Neural cell (in vitro differentiated cells): Measurements from ENCODE around the gene SCO1. TPM values are rescaled to one million over a fixed set of nuclear protein-coding genes. Genes with fewer than 3 reads are reported as not detected.

Experiments used
- H2AFZ ChIP-seq: fragments of 200-600, 300-800 bp; sonication (generic), shearing (Covaris generic); 2 replicates; pipeline ENCODE4 v1.6.0; 2014; ENCODE audit warnings: low read depth, mild to moderate bottlenecking, antibody characterized with exemption, low read length, moderate library complexity
- H3F3A ChIP-seq: fragments of 200-600 bp; shearing (Covaris generic); 2 replicates; pipeline ENCODE4 v1.6.1; 2016; ENCODE audit warnings: mild to moderate bottlenecking, moderate library complexity, mixed read lengths, antibody characterized with exemption, low read length; ENCODE audit not compliant: insufficient read depth, poor library complexity, severe bottlenecking
- H3K27ac ChIP-seq: fragments of 200-600, 300-800 bp; sonication (generic), shearing (Covaris generic); 2 replicates; pipeline ENCODE4 v1.5.1; 2014; ENCODE audit warnings: mild to moderate bottlenecking, low read length, moderate library complexity
- H3K27me3 ChIP-seq: fragments of 300-800, 200-600 bp; sonication (generic), shearing (Covaris generic); 2 replicates; pipeline ENCODE4 v1.6.0; 2014; ENCODE audit warnings: mild to moderate bottlenecking, low read depth, low read length, moderate library complexity; ENCODE audit not compliant: insufficient read depth
- H3K36me3 ChIP-seq: fragments of 300-800, 200-600 bp; sonication (generic), shearing (Covaris generic); 2 replicates; pipeline ENCODE4 v1.5.1; 2014; ENCODE audit warnings: mild to moderate bottlenecking, antibody characterized with exemption, low read length, moderate library complexity; ENCODE audit not compliant: insufficient read depth
- H3K4me2 ChIP-seq: fragments of 300-800, 200-600 bp; sonication (generic), shearing (Covaris generic); 2 replicates; pipeline ENCODE4 v1.6.0; 2014; ENCODE audit warnings: mild to moderate bottlenecking, low read length
- H3K4me3 ChIP-seq: fragments of 300-800, 200-600 bp; sonication (generic), shearing (Covaris generic); 2 replicates; pipeline ENCODE4 v1.5.1; 2014; ENCODE audit warnings: mild to moderate bottlenecking, low read length, moderate library complexity
- H3K79me2 ChIP-seq: fragments of 200-600 bp; shearing (Covaris generic); replicated peaks from 2 replicates; pipeline ENCODE4 v1.6.0; 2014; ENCODE audit warnings: mild to moderate bottlenecking, low read length, moderate library complexity; ENCODE audit not compliant: insufficient read depth
- H3K9ac ChIP-seq: fragments of 300-800, 200-600 bp; sonication (generic), shearing (Covaris generic); 2 replicates; pipeline ENCODE4 v1.6.1; 2016; ENCODE audit warnings: mild to moderate bottlenecking, low read length, mixed read lengths
- H3K9me2 ChIP-seq: fragments of 200-600 bp; shearing (Covaris generic); 2 replicates; pipeline ENCODE4 v1.6.1; 2016; ENCODE audit warnings: mild to moderate bottlenecking, low read length, mixed read lengths; ENCODE audit not compliant: insufficient read depth
- H3K9me3 ChIP-seq: fragments of 200-600, 300-800 bp; sonication (generic), shearing (Covaris generic); 2 replicates; pipeline ENCODE4 v1.6.1; 2016; ENCODE audit warnings: mild to moderate bottlenecking, mixed run types, low read length, moderate library complexity, mixed read lengths
- H4K20me1 ChIP-seq: fragments of 200-600 bp; shearing (Covaris generic); 2 replicates; pipeline ENCODE4 v1.6.1; 2016; ENCODE audit warnings: mild to moderate bottlenecking, mixed run types; ENCODE audit not compliant: insufficient read depth
- EP300 ChIP-seq: fragments of 450-650 bp; conservative IDR thresholded peaks from 2 replicates; pipeline ENCODE4 v1.6.1; 2014; ENCODE audit warnings: antibody characterized with exemption, mild to moderate bottlenecking, moderate library complexity; ENCODE audit not compliant: poor library complexity, severe bottlenecking
- EZH2 ChIP-seq: fragments of 200-600, 300-800 bp; shearing (Covaris generic), sonication (generic); IDR thresholded peaks from 2 replicates; pipeline ENCODE4 v1.6.1; 2014; ENCODE audit warnings: antibody characterized with exemption, low read length, borderline replicate concordance, mild to moderate bottlenecking; ENCODE audit not compliant: insufficient read depth, poor library complexity, severe bottlenecking
- MXI1 ChIP-seq: fragments of 450-650 bp; conservative IDR thresholded peaks from 2 replicates; pipeline ENCODE4 v1.6.1; 2014; ENCODE audit warnings: antibody characterized with exemption, mild to moderate bottlenecking; ENCODE audit not compliant: poor library complexity, severe bottlenecking
- POLR2AphosphoS5 ChIP-seq: IDR thresholded peaks from 2 replicates; pipeline ENCODE4 v1.6.1; 2012
- RAD21 ChIP-seq: fragments of 450-650 bp; conservative IDR thresholded peaks from 2 replicates; pipeline ENCODE4 v1.6.1; 2014; ENCODE audit warnings: antibody characterized with exemption, mild to moderate bottlenecking, moderate library complexity
- SMC3 ChIP-seq: fragments of 450-650 bp; conservative IDR thresholded peaks from 2 replicates; pipeline ENCODE4 v1.6.1; 2014; ENCODE audit warnings: antibody characterized with exemption, mild to moderate bottlenecking, moderate library complexity; ENCODE audit not compliant: poor library complexity
- TAF1 ChIP-seq: IDR thresholded peaks from 2 replicates; pipeline ENCODE4 v1.6.1; 2012; ENCODE audit warnings: low read depth
- polyA plus RNA-seq: library from polyadenylated mRNA; depleted of rRNA; stranded (reverse); fragments of >200 nt; gene quantifications from 2 replicates; pipeline ENCODE4 v1.2.3, GENCODE V29; 2014
- TF ChIP-seq, protein P1 (sequence below): fragments of 450-650 bp; IDR thresholded peaks from 2 replicates; pipeline ENCODE4 v1.5.1; 2014; ENCODE audit warnings: antibody characterized with exemption, mild to moderate bottlenecking, moderate library complexity; ENCODE audit not compliant: poor library complexity, severe bottlenecking
- TF ChIP-seq, protein P2 (sequence below): IDR thresholded peaks from 2 replicates; pipeline ENCODE4 v1.6.1; 2012; ENCODE audit warnings: borderline replicate concordance

The SCO1 gene
- polyA plus RNA-seq, 1 donor from 2014 or later: 28.8 TPM

DNA sequence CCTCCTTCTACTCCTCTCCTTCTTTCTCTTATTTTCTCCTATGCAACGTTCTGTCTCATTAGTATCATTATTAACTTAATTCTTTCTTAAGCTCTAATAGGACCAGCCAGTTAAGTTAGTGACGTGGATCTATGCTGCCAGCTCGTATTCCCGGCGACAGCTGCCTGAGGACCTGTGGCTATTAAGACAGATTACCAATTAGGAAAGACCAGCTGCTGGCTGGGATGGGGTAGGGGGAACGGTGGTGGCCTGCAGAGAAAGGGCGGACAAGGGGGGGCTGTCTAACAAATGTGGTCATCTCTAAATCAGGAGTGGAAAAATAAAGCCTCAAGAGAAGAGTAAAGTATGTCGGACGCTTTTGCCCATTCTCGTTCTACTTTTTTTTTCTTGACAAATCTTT lies 39.5 kb downstream of the SCO1 start:
- Histone ChIP-seq H3K79me2 (no peaks in the 10 kb centered on the region), H3K27me3 (no peaks in the 10 kb centered on the region), H4K20me1 (no peaks in the 10 kb centered on the region), H3K9ac (no peak overlapping the region), H3K9me3 (no peaks in the 10 kb centered on the region), H3F3A (no peaks in the 10 kb centered on the region), H3K4me3 (no peak overlapping the region), H3K36me3 (no peaks in the 10 kb centered on the region), H2AFZ (no peak overlapping the region), H3K9me2 (no peaks in the 10 kb centered on the region), H3K27ac (no peak overlapping the region), H3K4me2 (no peak overlapping the region)
- TF ChIP-seq MXI1 (no peak), EZH2 (no peak), POLR2AphosphoS5 (no peak), TAF1 (no peak), RAD21 (no peak), EP300 (no peak), SMC3 (no peak)
- TF ChIP-seq, protein P1, sequence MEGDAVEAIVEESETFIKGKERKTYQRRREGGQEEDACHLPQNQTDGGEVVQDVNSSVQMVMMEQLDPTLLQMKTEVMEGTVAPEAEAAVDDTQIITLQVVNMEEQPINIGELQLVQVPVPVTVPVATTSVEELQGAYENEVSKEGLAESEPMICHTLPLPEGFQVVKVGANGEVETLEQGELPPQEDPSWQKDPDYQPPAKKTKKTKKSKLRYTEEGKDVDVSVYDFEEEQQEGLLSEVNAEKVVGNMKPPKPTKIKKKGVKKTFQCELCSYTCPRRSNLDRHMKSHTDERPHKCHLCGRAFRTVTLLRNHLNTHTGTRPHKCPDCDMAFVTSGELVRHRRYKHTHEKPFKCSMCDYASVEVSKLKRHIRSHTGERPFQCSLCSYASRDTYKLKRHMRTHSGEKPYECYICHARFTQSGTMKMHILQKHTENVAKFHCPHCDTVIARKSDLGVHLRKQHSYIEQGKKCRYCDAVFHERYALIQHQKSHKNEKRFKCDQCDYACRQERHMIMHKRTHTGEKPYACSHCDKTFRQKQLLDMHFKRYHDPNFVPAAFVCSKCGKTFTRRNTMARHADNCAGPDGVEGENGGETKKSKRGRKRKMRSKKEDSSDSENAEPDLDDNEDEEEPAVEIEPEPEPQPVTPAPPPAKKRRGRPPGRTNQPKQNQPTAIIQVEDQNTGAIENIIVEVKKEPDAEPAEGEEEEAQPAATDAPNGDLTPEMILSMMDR: no peak
- TF ChIP-seq, protein P2, sequence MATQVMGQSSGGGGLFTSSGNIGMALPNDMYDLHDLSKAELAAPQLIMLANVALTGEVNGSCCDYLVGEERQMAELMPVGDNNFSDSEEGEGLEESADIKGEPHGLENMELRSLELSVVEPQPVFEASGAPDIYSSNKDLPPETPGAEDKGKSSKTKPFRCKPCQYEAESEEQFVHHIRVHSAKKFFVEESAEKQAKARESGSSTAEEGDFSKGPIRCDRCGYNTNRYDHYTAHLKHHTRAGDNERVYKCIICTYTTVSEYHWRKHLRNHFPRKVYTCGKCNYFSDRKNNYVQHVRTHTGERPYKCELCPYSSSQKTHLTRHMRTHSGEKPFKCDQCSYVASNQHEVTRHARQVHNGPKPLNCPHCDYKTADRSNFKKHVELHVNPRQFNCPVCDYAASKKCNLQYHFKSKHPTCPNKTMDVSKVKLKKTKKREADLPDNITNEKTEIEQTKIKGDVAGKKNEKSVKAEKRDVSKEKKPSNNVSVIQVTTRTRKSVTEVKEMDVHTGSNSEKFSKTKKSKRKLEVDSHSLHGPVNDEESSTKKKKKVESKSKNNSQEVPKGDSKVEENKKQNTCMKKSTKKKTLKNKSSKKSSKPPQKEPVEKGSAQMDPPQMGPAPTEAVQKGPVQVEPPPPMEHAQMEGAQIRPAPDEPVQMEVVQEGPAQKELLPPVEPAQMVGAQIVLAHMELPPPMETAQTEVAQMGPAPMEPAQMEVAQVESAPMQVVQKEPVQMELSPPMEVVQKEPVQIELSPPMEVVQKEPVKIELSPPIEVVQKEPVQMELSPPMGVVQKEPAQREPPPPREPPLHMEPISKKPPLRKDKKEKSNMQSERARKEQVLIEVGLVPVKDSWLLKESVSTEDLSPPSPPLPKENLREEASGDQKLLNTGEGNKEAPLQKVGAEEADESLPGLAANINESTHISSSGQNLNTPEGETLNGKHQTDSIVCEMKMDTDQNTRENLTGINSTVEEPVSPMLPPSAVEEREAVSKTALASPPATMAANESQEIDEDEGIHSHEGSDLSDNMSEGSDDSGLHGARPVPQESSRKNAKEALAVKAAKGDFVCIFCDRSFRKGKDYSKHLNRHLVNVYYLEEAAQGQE: no peak

GRCh38 chr17:10657148-10657547 lies 40.2 kb downstream of the SCO1 start, which contains the start of gene MYH3:
Gene MYH3, minus strand, starts transcription at chr17:10657309. Its CDS starts 2,245 bp downstream, at chr17:10655064.
- no peaks in the 10 kb centered on the region for H3F3A ChIP-seq
- H3K4me2 ChIP-seq: no peak within 1 kb of the TSS
- H4K20me1 ChIP-seq: no peaks in the 10 kb centered on the region
- H2AFZ ChIP-seq: no peak within 1 kb of the TSS
- H3K27me3 ChIP-seq: no peaks in the 10 kb centered on the region
- no peaks in the 10 kb centered on the region for H3K9me3 ChIP-seq
- TF ChIP-seq EP300: no peak
- TF ChIP-seq, protein P2: no peak
- TF ChIP-seq EZH2: no peak
- no peaks in the 10 kb centered on the region for H3K79me2 ChIP-seq
- H3K9ac ChIP-seq: no peak within 1 kb of the TSS
- H3K27ac ChIP-seq: no peak within 1 kb of the TSS
- H3K9me2 ChIP-seq: no peaks in the 10 kb centered on the region
- no peaks in the 10 kb centered on the region for H3K36me3 ChIP-seq
- no peak within 1 kb of the TSS for H3K4me3 ChIP-seq
